GM12873 (cell line): Measurements from ENCODE around the gene CCDC66.

ENCODE experiments used
- CTCF ChIP-seq: IDR thresholded peaks from 2 replicates; pipeline ENCODE4 v1.5.1; 2012; ENCODE audit warnings: low read depth, mild to moderate bottlenecking, moderate library complexity, low read length, control low read depth; ENCODE audit not compliant: insufficient read depth; ENCODE audit errors: missing control alignments

Gene CCDC66

GRCh38 chr3:56573501-56573900 lies 16.5 kb downstream of the CCDC66 start:
- no peak for TF ChIP-seq CTCF

GRCh38 chr3:56590814-56591213 lies 33.8 kb downstream of the CCDC66 start:
- no peak for TF ChIP-seq CTCF

- no peak for TF ChIP-seq CTCF
These were observed 34.3 kb downstream of the CCDC66 start for GRCh38 chr3:56591262-56591661.

- no peak for TF ChIP-seq CTCF
These were observed 36.6 kb downstream of the CCDC66 start for GRCh38 chr3:56593455-56594158.

- TF ChIP-seq CTCF = no peak
These were observed 39.2 kb downstream of the CCDC66 start for GRCh38 chr3:56595975-56596840.

GRCh38 chr3:56610669-56611335 lies 53.8 kb downstream of the CCDC66 start:
- TF ChIP-seq CTCF = no peak

- no peak for TF ChIP-seq CTCF
These were observed 54.4 kb downstream of the CCDC66 start for GRCh38 chr3:56611364-56611763.
